GM12878 (cell line): ENCODE results near the gene HIP1. TPM values are rescaled to one million over a fixed set of nuclear protein-coding genes. Genes with fewer than 3 reads are reported as not detected.

ENCODE experiments used
- ATAC-seq: fragments of 200-7000 bp; cut with Tn5 transposase; 3 replicates; pipeline ENCODE4 v1.9.1; 2020; ENCODE audit warnings: mild to moderate bottlenecking, moderate library complexity
- BruUV-seq: library from RNA; stranded (reverse); fragments of 400-500 nt; replicated peaks from 2 replicates; lab custom pipeline; 2021; lab: Mats Ljungman, UMichigan
- CTCF ChIA-PET: fragments of 300-600 bp; sonication (Branson Sonifier 250); formaldehyde crosslinking; extraction: SDS; loops from one replicate; lab custom pipeline; 2021; ENCODE audit warnings: inconsistent platforms; lab: Yijun Ruan, JAX
- POLR2A ChIA-PET: fragments of 350-600 bp; formaldehyde crosslinking; extraction: SDS; loops from one replicate; lab custom pipeline; 2021; ENCODE audit warnings: inconsistent platforms; lab: Charles Lee
- RAD21 ChIA-PET: fragments of 300-600 bp; sonication (Branson Sonifier 250); formaldehyde crosslinking; loops from one replicate; lab custom pipeline; 2023; ENCODE audit warnings: antibody characterized with exemption; ENCODE audit not compliant: unreplicated experiment; lab: Charles Lee
- SMC1A ChIA-PET: fragments of 300-600 bp; sonication (Branson Sonifier 250); formaldehyde crosslinking; loops from one replicate; lab custom pipeline; 2023; ENCODE audit not compliant: unreplicated experiment, uncharacterized antibody; lab: Charles Lee
- DNase-seq: peaks from one replicate; pipeline ENCODE4 v3.0.0-alpha.2; 2011; ENCODE audit warnings: low read depth, low spot score
- FAIRE-seq: peaks from 3 replicates; lab custom pipeline; 2011; peaks lifted over from hg19 to GRCh38; lab: Jason Lieb, UNC
- H2AFZ ChIP-seq: 2 replicates; pipeline ENCODE4 v1.6.0; 2011; ENCODE audit warnings: low read depth, low read length, control low read depth; ENCODE audit not compliant: control insufficient read depth
- H3K27ac ChIP-seq: 2 replicates; pipeline ENCODE4 v1.5.1; 2011; ENCODE audit warnings: control low read depth; ENCODE audit not compliant: control insufficient read depth, insufficient read depth
- H3K27me3 ChIP-seq, 2 experiments: replicated peaks in 1 of 2; 2 replicates each; pipeline versions ENCODE4 v1.6.0 to v1.6.1; 2011; ENCODE audit warnings: low read length in 1 of 2; ENCODE audit not compliant: control insufficient read depth in 2 of 2, insufficient read depth in 2 of 2
- H3K36me3 ChIP-seq, 2 experiments: 2 replicates each; pipeline ENCODE4 v1.5.1; 2011; ENCODE audit warnings: low read length in 1 of 2; ENCODE audit not compliant: control insufficient read depth in 2 of 2, insufficient read depth in 2 of 2
- H3K4me1 ChIP-seq: 2 replicates; pipeline ENCODE4 v1.6.1; 2011; ENCODE audit warnings: mild to moderate bottlenecking, low read length, moderate library complexity, mixed read lengths; ENCODE audit not compliant: control insufficient read depth, insufficient read depth
- H3K4me2 ChIP-seq: 2 replicates; pipeline ENCODE4 v1.6.0; 2011; ENCODE audit warnings: control low read depth; ENCODE audit not compliant: control insufficient read depth, insufficient read depth
- H3K4me3 ChIP-seq: fragments of 200-600 bp; sonication (generic); 2 replicates; pipeline ENCODE4 v1.5.1; 2016
- H3K79me2 ChIP-seq: 2 replicates; pipeline ENCODE4 v1.6.0; 2011; ENCODE audit warnings: low read length; ENCODE audit not compliant: control insufficient read depth, insufficient read depth
- H3K9ac ChIP-seq: 2 replicates; pipeline ENCODE4 v1.8.0; 2011; ENCODE audit warnings: low read length, control low read depth, mixed read lengths; ENCODE audit not compliant: control insufficient read depth, insufficient read depth
- H3K9me3 ChIP-seq: replicated peaks from 3 replicates; pipeline ENCODE4 v1.5.1; 2011; ENCODE audit warnings: mild to moderate bottlenecking, low read length; ENCODE audit not compliant: control insufficient read depth, insufficient read depth
- H4K20me1 ChIP-seq: 2 replicates; pipeline ENCODE4 v1.6.0; 2011; ENCODE audit not compliant: control insufficient read depth, insufficient read depth
- CHD2 ChIP-seq: IDR thresholded peaks from 2 replicates; pipeline ENCODE4 v1.6.1; 2011; ENCODE audit warnings: low read depth, low read length, improper control_type of control experiment, borderline replicate concordance
- IKZF2 ChIP-seq, 2 experiments: fragments of 450-650 bp; IDR thresholded peaks; 2 replicates each; pipeline ENCODE4 v1.6.1; 2017; ENCODE audit warnings: mild to moderate bottlenecking in 2 of 2, moderate library complexity in 2 of 2
- STAT3 ChIP-seq: IDR thresholded peaks from 2 replicates; pipeline ENCODE4 v1.6.1; 2011; ENCODE audit warnings: low read depth, low read length, improper control_type of control experiment
- WGBS: methylation state at CpG from one replicate; pipeline ENCODE4 v1.1.6; 2016; ENCODE audit warnings: low lambda C conversion rate; ENCODE audit not compliant: insufficient replicate concordance, insufficient coverage; ENCODE audit errors: missing lambda C conversion rate; 5-methylcytosine and 5-hydroxymethylcytosine counted together
- in situ Hi-C: fragments of 300-500 bp; cut with MboI; formaldehyde crosslinking; loops from 9 replicates; pipeline ENCODE4 v1.14.3; 2018; ENCODE audit warnings: mixed read lengths
- intact Hi-C: fragments of 100-400 bp; cut with micrococcal nuclease; formaldehyde crosslinking; loops from one replicate; pipeline ENCODE4 v1.14.2; 2022; ENCODE audit not compliant: unreplicated experiment
- polyA plus RNA-seq, 11 experiments: library from polyadenylated mRNA; depleted of rRNA in 4 of 11; unstranded in 6 of 11; stranded (reverse) in 5 of 11; fragments of >200 nt; fragmentation: Nextera tagmentation in 4 of 11; fragmentation: Illumina TruSeq in 1 of 11; extraction: Ambion mirVana in 4 of 11; extraction: Trizol in 1 of 11; gene quantifications; 1 replicate in 1 of 11; 2 replicates in 10 of 11; pipeline versions ENCODE4 v1.2.1 to v1.2.3, GENCODE V29; 2011 to 2016; ENCODE audit warnings: inconsistent platforms in 2 of 11, missing spikeins in 2 of 11, low read depth in 1 of 11
- total RNA-seq, 4 experiments: library from RNA; depleted of rRNA in 3 of 4; stranded (reverse); fragments of >200 nt in 3 of 4; fragmentation: Illumina TruSeq in 1 of 4; extraction: Trizol in 1 of 4; gene quantifications; 2 replicates each; pipeline versions ENCODE4 v1.2.1 to v1.2.3, GENCODE V29; 2013 to 2021
- TF ChIP-seq, protein P1 (sequence below): IDR thresholded peaks from 2 replicates; pipeline ENCODE4 v1.6.1; 2012; ENCODE audit warnings: low read length, inconsistent platforms
- TF ChIP-seq, protein P2 (sequence below): fragments of 450-650 bp; IDR thresholded peaks from 2 replicates; pipeline ENCODE4 v1.6.1; 2017; ENCODE audit warnings: borderline replicate concordance

Gene HIP1
- total and polyA plus RNA-seq, 10 of the 15 experiments (the other 5 are each of a cell fraction or from before 2014, with no cell fraction given), result 1.2 to 9.7 (median 3.2) TPM

DNA sequence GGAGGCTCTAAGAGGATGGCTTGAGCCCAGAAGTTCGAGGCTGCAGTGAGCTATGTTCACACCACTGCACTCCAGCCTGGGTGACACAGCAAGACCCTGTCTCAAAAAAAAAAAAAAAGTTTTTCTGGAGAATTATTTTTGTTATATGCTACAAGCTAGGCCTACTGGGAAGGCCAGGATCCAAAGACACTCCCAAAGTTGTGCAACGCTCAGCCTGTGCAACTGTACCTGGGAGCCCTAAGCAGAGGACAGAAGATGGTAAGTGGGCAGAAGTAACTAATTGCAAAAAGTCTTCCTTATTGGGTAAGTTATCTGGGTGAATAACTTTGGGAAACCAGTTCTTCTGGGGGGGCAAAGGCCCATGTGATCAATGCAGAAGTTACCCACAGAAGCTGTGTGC lies 17.3 kb downstream of the HIP1 start (continued):
- TF ChIP-seq CHD2 (no peak), IKZF2 (IDR thresholded peaks at IDR 0.05) (no peak)
- TF ChIP-seq, protein P1, sequence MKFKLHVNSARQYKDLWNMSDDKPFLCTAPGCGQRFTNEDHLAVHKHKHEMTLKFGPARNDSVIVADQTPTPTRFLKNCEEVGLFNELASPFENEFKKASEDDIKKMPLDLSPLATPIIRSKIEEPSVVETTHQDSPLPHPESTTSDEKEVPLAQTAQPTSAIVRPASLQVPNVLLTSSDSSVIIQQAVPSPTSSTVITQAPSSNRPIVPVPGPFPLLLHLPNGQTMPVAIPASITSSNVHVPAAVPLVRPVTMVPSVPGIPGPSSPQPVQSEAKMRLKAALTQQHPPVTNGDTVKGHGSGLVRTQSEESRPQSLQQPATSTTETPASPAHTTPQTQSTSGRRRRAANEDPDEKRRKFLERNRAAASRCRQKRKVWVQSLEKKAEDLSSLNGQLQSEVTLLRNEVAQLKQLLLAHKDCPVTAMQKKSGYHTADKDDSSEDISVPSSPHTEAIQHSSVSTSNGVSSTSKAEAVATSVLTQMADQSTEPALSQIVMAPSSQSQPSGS, result no peak

GRCh38 chr7:75719626-75720025 lies 19.1 kb downstream of the HIP1 start:
- no TSS peak for BruUV-seq
- Histone ChIP-seq H3K4me1 (peaks cover 8% of the 10 kb centered on the region), H3K79me2 (no peaks in the 10 kb centered on the region), H2AFZ (no peak overlapping the region), H3K27ac (no peak overlapping the region), H3K9me3 (no peaks in the 10 kb centered on the region), H3K36me3 (no peaks in the 10 kb centered on the region), H3K27me3 (no peaks in the 10 kb centered on the region), H3K4me2 (no peak overlapping the region), H3K4me3 (no peak overlapping the region), H4K20me1 (no peaks in the 10 kb centered on the region), H3K9ac (no peak overlapping the region)
- ChIA-PET POLR2A (no interaction called here), SMC1A (no interaction called here), CTCF (no interaction called here), RAD21 (no interaction called here)
- intact Hi-C loops, result no loop called here
- no peak for FAIRE-seq
- no peak for TF ChIP-seq STAT3
- TF ChIP-seq, protein P2, sequence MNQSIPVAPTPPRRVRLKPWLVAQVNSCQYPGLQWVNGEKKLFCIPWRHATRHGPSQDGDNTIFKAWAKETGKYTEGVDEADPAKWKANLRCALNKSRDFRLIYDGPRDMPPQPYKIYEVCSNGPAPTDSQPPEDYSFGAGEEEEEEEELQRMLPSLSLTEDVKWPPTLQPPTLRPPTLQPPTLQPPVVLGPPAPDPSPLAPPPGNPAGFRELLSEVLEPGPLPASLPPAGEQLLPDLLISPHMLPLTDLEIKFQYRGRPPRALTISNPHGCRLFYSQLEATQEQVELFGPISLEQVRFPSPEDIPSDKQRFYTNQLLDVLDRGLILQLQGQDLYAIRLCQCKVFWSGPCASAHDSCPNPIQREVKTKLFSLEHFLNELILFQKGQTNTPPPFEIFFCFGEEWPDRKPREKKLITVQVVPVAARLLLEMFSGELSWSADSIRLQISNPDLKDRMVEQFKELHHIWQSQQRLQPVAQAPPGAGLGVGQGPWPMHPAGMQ, result no peak
- DNase-seq, result no peak
- no peak for ATAC-seq
- in situ Hi-C loops, result no loop called here
- 87% methylated on average over 5 of the region's 5 CpGs for WGBS
